Natural killer cell (primary cell): ENCODE results near the gene CEP85. TPM values are rescaled to one million over a fixed set of nuclear protein-coding genes. Genes with fewer than 3 reads are reported as not detected.
"Not testable (repeated sequence)": the region's sequence is repeated elsewhere in the genome, so short reads cannot be mapped to it uniquely, and the experiment has no call there.

ENCODE experiments used
- ATAC-seq, 3 donors: fragments of 150-1000 bp in 2 of 3; fragments of 200-7000 bp in 1 of 3; cut with Tn5 transposase; 1 replicate in 1 of 3; 2 replicates in 2 of 3; pipeline ENCODE4 v1.10.0; 2021; ENCODE audit warnings: mild to moderate bottlenecking in 2 of 3, moderate library complexity in 2 of 3
- DNase-seq, 2 donors: peaks; one replicate each; pipeline versions ENCODE4 v3.0.0 to v3.0.0-alpha.2; 2013 to 2021; ENCODE audit warnings: mixed read lengths in 1 of 2
- H3K27ac ChIP-seq: one replicate; pipeline ENCODE4 v1.5.1; 2013; ENCODE audit warnings: mild to moderate bottlenecking, low read length
- H3K27me3 ChIP-seq: one replicate; pipeline ENCODE4 v1.6.1; 2013; ENCODE audit warnings: low read length; ENCODE audit not compliant: control insufficient read depth, insufficient read depth
- H3K36me3 ChIP-seq: one replicate; pipeline ENCODE4 v1.6.1; 2013; ENCODE audit warnings: low read length; ENCODE audit not compliant: control insufficient read depth, insufficient read depth
- H3K4me1 ChIP-seq: one replicate; pipeline ENCODE4 v1.6.1; 2013; ENCODE audit warnings: low read length; ENCODE audit not compliant: control insufficient read depth, insufficient read depth
- H3K4me3 ChIP-seq: one replicate; pipeline ENCODE4 v1.5.1; 2013; ENCODE audit warnings: low read length
- H3K9me3 ChIP-seq: one replicate; pipeline ENCODE4 v1.6.1; 2013; ENCODE audit warnings: low read length; ENCODE audit not compliant: control insufficient read depth, insufficient read depth
- H3K27ac Mint-ChIP-seq, 2 donors: one replicate each; pipeline ENCODE4 v1.8.0; 2022; ENCODE audit warnings: mild to moderate bottlenecking in 2 of 2, mixed read lengths in 2 of 2, moderate library complexity in 1 of 2
- H3K27me3 Mint-ChIP-seq, 2 donors: one replicate each; pipeline ENCODE4 v1.8.0; 2022; ENCODE audit warnings: low read depth in 2 of 2, mixed read lengths in 2 of 2
- H3K36me3 Mint-ChIP-seq: one replicate; pipeline ENCODE4 v1.8.0; 2022; ENCODE audit warnings: mixed read lengths
- H3K4me1 Mint-ChIP-seq, 2 donors: one replicate each; pipeline ENCODE4 v1.8.0; 2022; ENCODE audit warnings: mixed read lengths in 2 of 2
- H3K4me3 Mint-ChIP-seq: one replicate; pipeline ENCODE4 v1.8.0; 2022; ENCODE audit warnings: mild to moderate bottlenecking, moderate library complexity, mixed read lengths
- H3K9me3 Mint-ChIP-seq, 2 donors: one replicate each; pipeline ENCODE4 v1.8.0; 2022; ENCODE audit warnings: mixed read lengths in 2 of 2
- WGBS: methylation state at CpG from one replicate; pipeline ENCODE4 v1.1.7; 2013; ENCODE audit warnings: missing lambda C conversion rate; ENCODE audit not compliant: insufficient coverage; 5-methylcytosine and 5-hydroxymethylcytosine counted together
- intact Hi-C: fragments of 100-400 bp; cut with micrococcal nuclease; formaldehyde crosslinking; loops from one replicate; pipeline ENCODE4 v1.14.2; 2022
- total RNA-seq, 4 donors: library from RNA; stranded (reverse); fragments of 120-200 nt in 1 of 4; gene quantifications; one replicate each; pipeline versions ENCODE4 v1.2.3 to v1.2.4, GENCODE V29; 2013 to 2022
- TF ChIP-seq, protein P1 (sequence below): fragments of 200-600 bp; IDR thresholded peaks from one replicate; pipeline ENCODE4 v1.8.0; 2022; ENCODE audit warnings: antibody characterized with exemption

The CEP85 gene
- total RNA-seq, 3 donors from 2014 or later (not counting 1 experiment from before 2014, with no cell fraction given) = 13.0 to 20.4 (median 18.0) TPM

DNA sequence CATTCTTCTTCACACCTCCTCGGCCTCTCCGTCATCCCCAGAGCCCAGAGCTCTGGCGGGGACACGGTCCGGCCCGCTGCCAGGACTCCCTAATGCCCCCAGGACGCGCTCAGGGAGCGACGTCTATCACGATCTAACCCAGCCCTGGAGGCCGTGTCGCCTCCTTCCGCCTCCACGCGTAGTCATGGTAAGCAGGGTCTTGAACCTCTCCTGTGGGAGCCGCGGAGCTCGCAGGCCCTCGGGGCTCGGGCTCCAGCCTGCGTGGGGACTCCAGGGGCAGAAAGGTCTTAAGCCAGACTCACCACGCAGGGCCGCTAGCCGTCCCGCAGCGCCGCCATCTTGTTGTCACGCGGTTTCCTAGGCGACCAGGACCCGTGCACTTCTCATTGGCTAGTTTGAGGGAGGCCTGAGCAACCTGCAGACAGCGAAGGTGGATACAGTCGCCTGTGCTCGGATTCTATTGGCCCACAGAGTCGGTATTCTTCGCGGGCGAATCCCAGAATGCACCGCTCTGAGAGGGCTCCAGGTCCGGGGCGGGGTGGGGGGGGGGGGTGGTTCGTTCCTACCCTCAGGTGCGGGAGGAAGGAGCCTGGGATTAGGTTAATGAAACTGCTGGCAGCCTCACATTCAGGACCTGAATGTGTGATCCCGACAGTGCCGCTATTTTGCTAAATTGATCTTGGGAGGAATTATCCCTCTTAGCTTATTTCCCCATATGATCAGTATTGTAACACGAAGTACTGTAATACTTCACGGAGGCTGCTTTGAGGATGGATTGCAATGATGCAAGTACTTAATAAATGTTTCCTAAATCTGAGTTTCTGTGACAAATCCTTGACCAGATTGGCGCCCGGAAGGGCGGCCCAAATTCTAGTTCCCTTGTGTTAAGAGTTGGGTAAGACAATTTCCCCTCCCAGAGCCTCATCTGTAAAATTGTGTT lies 72.6 kb downstream of the CEP85 start, which contains the start of gene UBXN11:
UBXN11 (minus strand) TSS at position 347 of the 940 bp plus-strand sequence. CDS start 3,753 bp downstream, outside the sequence.
- H3K4me1 ChIP-seq = peaks cover 25% of the 10 kb centered on the region
- H3K27me3 ChIP-seq = no peaks in the 10 kb centered on the region
- Mint-ChIP-seq H3K9me3 (no peaks in the 10 kb centered on the region), H3K27me3 (no peaks in the 10 kb centered on the region), H3K27ac (peak within 1 kb of the TSS; percentile 81 to 97), H3K4me1 (peaks cover 12 to 31% of the 10 kb centered on the region in 2 donors), H3K36me3 (no peaks in the 10 kb centered on the region), H3K4me3 (peak within 1 kb of the TSS; percentile 100)
- WGBS = 2% methylated on average over 51 of the region's 51 CpGs
- peak within 1 kb of the TSS; percentile 51 for H3K4me3 ChIP-seq
- TF ChIP-seq, protein P1, sequence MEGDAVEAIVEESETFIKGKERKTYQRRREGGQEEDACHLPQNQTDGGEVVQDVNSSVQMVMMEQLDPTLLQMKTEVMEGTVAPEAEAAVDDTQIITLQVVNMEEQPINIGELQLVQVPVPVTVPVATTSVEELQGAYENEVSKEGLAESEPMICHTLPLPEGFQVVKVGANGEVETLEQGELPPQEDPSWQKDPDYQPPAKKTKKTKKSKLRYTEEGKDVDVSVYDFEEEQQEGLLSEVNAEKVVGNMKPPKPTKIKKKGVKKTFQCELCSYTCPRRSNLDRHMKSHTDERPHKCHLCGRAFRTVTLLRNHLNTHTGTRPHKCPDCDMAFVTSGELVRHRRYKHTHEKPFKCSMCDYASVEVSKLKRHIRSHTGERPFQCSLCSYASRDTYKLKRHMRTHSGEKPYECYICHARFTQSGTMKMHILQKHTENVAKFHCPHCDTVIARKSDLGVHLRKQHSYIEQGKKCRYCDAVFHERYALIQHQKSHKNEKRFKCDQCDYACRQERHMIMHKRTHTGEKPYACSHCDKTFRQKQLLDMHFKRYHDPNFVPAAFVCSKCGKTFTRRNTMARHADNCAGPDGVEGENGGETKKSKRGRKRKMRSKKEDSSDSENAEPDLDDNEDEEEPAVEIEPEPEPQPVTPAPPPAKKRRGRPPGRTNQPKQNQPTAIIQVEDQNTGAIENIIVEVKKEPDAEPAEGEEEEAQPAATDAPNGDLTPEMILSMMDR = no peak
- H3K27ac ChIP-seq = peak within 1 kb of the TSS; percentile 51
- ATAC-seq (peak; percentile 98 to 99 (median 99)), DNase-seq (peak; percentile 80 to 97)
- H3K9me3 ChIP-seq = no peaks in the 10 kb centered on the region
- intact Hi-C loops = no loop called here
- H3K36me3 ChIP-seq = no peaks in the 10 kb centered on the region

DNA sequence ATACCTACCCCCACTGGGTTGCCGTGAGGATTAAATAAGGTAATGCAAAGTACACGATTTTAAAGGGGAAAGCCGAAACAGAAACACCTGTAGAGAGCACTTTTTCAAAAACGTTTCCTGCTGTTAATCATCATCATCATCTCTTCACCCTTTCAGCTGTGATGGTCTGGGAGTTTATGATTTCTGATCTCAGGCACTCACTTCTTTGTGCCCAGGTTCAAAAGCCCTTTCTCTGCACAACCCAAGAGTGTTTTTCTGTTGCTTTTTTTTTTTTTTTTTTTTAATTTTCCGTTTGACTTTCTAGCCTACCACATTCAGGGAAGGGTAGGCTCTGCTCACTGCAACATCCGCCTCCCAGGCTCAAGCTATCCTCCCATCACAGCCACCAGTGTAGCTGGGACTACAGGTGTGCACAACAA lies 73.4 kb downstream of the CEP85 start:
- no peaks in the 10 kb centered on the region for H3K36me3 Mint-ChIP-seq
- no peaks in the 10 kb centered on the region for H3K27me3 ChIP-seq
- H3K4me1 Mint-ChIP-seq = peaks cover 12 to 38% of the 10 kb centered on the region in 2 donors
- no peaks in the 10 kb centered on the region for H3K27me3 Mint-ChIP-seq
- peak overlapping the region; percentile 100 for H3K4me3 Mint-ChIP-seq
- H3K36me3 ChIP-seq = no peaks in the 10 kb centered on the region
- H3K27ac ChIP-seq = peak overlapping the region; percentile 51
- TF ChIP-seq, protein P1 = no peak
- H3K9me3 ChIP-seq = no peaks in the 10 kb centered on the region
- peak overlapping the region; percentile 81 to 97 for H3K27ac Mint-ChIP-seq
- DNase-seq = peak in 1 of 2 donors; percentile 72
- H3K9me3 Mint-ChIP-seq = no peaks in the 10 kb centered on the region
- WGBS = 85% methylated on average over 1 of the region's 6 CpGs
- ATAC-seq = no peak
- H3K4me3 ChIP-seq = no peak overlapping the region
- intact Hi-C loops = no loop called here
- peaks cover 26% of the 10 kb centered on the region for H3K4me1 ChIP-seq

- H3K9me3 ChIP-seq, H3K9me3 Mint-ChIP-seq, H3K27me3 ChIP-seq, H3K36me3 ChIP-seq, H3K4me3 ChIP-seq, H3K36me3 Mint-ChIP-seq, H3K27me3 Mint-ChIP-seq, ATAC-seq, intact Hi-C loops: not testable (repeated sequence)
- peak overlapping the region in 1 of 2 donors; percentile 97 for H3K27ac Mint-ChIP-seq
- Histone ChIP-seq H3K27ac (peak overlapping the region; percentile 15), H3K4me1 (peaks cover 34% of the 10 kb centered on the region)
- WGBS = 84% methylated on average over 21 of the region's 21 CpGs
- peak overlapping the region; percentile 100 for H3K4me3 Mint-ChIP-seq
- peaks cover 15 to 43% of the 10 kb centered on the region in 2 donors for H3K4me1 Mint-ChIP-seq
- DNase-seq = peak in 1 of 2 donors; percentile 37
Measured at GRCh38 chr1:26307966-26308899, 74.2 kb downstream of the CEP85 start.
